SHP77 treated with DMSO at 0.1 percent for 48 hours (cell line): ENCODE results near the gene CPLX1.
"Not testable (repeated sequence)": the region's sequence is repeated elsewhere in the genome, so short reads cannot be mapped to it uniquely, and the experiment has no call there.

ENCODE experiments used
- DNase-seq: peaks from one replicate; lab custom pipeline; 2025; lab: John Stamatoyannopoulos, UW

The CPLX1 gene

DNA sequence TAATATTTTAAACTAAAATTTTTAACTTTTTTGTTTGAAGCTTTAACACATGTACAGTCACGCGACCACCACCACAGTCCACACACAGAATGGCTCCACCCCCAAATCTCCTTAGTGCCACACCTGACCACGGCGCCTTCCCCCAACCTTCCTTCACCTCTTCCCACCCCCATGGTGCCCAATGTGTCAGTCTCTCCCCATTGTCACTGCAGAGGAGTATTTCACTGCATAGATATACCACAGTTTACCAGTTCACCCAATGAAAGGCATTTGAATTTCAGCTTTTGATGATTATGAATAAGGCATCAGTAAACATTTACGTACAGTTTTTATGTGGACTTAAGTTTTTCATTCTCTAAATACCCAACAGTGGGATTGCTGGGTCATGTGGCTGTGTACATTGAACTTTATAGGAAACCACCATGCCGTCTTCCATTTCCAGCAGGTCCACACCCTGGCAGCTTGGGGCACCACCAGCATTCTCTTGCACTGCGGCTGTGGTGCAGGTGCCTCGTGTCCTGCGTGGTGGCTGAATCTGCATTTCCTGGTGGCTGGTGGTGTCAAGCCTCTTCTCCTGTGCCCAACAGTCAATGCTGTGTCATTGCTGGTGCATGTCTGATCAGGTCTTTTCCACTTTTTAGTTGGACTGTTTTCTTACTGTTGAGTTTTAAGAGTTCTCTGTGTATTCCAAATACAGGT is 49.0 kb downstream of the CPLX1 start:
- DNase-seq = no peak

DNA sequence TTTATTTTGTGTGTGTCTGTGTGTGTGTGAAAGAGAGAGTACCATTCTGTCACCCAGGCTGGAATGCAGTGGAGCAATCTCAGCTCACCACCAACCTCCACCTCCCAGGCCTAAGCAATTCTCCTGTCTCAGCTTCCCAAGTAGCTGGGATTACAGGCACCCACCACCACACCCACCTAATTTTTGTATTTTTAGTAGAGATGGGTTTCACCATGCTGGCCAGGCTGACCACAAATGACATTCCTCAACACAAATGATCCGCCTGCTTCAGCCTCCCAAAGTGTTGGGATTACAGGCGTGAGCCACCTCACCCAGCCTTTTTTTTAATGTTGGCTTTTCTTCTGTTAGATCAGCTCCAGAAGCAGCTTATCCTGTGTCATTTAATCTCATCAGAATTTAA is 50.4 kb downstream of the CPLX1 start:
- not testable (repeated sequence) for DNase-seq

GRCh38 chr4:774419-775092 is 51.4 kb downstream of the CPLX1 start:
- not testable (repeated sequence) for DNase-seq

DNA sequence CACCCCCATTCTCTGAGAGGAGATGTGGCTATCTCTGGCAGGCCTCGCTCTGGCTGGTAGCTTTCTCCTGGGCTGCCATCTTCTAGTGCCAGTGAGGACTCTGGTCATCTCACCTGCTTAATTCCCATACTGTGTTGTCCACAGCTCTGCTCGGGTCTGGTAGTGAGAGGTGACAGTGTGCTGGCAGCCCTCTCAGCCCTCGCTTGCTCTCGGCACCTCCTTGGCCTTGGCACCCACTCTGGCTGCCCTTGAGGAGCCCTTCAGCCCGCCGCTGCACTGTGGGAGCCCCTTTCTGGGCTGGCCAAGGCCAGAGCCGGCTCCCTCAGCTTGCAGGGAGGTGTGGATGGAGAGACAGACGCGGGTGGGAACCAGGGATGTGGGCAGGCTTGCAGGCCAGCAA is 52.7 kb downstream of the CPLX1 start:
- no peak for DNase-seq

DNA sequence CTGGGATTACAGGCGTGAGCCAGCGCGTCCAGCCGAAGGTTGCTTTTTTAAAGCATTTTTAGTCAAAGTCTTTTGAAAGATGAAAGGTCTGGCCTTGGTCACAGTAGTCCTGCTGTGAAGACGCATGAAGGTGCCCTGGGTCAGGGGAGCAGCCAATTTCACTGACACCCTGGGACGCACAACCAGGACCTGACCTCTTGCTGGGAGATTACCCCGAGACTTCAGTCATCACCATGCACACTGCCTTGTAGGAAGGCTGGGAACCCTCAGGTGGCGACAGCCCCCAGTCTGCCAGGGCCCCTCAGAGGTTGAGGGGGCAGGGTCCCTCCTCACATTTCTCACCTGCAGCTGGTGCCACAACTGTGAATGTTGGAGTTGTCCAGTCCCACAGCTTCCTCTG is 53.2 kb downstream of the CPLX1 start:
- DNase-seq = no peak

DNA sequence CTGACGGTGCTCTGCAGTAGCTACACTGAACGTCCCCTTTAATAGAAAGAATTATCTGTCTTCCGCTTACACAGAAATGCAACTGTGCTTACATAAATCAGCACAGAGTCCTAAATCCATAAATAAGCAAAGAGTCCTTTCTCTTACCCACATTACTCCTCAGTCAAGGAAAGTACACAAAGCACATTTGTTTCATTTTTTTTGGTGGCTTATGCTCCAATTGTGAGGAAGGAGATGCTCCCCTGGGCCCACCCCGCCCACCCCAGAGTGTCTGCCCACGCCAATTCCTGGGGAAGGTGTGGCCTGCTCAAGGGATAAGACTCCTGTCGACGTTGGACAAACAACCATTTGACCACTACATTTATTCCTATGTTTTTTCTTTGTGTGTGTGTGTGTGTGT is 53.8 kb downstream of the CPLX1 start:
- no peak for DNase-seq

DNA sequence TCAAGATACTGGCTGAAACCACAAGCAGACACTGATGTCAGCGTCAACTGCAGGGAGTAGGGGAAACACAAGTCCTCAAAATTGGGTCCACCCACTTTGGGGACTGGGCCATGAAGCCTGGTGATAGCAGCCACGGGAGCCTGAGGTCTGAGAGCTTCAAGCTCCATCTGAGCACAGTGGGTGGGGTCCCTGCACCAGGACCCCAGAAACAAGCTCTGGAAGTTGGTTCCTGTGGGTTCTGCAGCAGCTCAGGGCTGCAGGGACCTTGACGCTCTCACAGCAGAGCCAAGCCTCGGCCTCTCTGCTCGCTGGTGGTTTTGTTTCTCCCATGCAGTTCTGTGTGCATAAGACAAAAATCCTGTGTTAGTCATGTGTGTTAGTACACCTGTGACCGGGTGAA is 54.5 kb downstream of the CPLX1 start:
- no peak for DNase-seq

- no peak for DNase-seq
Observed at GRCh38 chr4:770022-770421, 55.9 kb downstream of the CPLX1 start.

- DNase-seq = no peak
Observed at GRCh38 chr4:769511-769910, 56.4 kb downstream of the CPLX1 start.

- DNase-seq = no peak
Observed at GRCh38 chr4:768995-769394, 56.9 kb downstream of the CPLX1 start.

GRCh38 chr4:768076-768475 is 57.9 kb downstream of the CPLX1 start:
- no peak for DNase-seq

GRCh38 chr4:766559-767283 is 59.2 kb downstream of the CPLX1 start:
- no peak for DNase-seq

DNA sequence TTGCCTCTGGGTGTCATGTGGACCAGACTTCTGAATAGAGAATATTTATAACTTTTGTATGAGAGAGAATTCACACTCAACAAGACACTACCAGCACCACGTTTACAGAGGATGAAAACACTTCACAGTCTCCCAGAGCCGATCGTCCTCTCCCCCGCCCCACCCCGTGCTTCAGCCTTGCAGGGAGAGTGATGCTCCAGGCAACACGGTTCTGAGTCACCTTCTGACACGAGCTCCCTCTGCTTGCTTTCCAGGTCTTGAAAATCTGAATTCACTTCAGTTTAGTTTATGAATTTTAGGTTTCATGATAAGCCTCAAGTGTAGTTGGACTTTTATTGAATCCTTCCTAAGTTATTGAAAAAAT is 59.8 kb downstream of the CPLX1 start:
- DNase-seq = no peak

GRCh38 chr4:764405-765169 is 61.3 kb downstream of the CPLX1 start:
- no peak for DNase-seq

DNA sequence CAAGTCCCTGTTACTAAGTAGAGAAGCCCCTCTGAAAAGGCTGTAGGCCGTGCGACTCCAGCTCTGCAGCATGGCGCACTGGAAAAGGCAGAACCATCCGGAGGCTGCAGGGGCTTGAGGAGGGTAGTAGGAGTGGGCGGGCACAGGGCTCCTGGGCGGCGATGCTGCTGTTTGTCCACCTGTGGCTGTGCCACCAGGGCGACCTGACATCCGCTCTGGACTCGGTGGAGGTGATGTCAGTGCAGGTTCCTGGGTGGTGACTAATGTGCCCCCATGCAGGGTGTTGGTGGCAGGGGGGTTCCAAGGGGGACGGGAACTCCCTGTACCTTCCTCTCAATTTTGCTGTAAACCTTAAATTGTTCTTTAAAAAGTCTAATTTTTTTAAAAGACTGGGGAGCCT is 62.0 kb downstream of the CPLX1 start:
- no peak for DNase-seq

DNA sequence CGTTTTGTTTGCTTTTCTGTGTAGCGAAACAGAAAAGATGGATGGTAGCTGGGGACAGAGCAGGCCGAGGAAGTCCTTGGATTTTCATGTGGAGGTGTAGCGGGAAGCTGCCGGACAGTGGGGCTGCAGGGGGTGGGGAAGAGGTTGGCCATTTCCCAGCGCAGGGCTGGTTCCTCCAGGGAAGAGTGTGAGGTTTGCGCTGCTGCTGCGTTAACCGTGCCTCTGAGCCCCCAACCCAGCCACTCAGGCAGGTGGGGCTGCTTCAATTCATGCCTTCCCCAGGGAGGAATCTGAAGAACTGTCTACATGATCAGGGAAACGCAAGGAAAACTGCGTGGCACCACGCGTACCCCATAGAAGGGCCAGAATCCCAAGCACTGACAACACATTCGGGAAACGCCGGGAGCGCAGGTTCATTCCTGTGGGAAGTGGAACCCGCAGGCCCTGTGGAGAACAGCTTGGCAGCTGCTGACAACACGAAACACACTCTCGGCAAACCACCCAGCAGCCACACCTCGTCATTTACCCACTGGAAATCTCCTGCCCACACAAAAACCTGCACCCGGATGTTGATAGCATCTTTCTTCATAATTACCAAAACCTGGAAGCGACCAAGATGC is 62.6 kb downstream of the CPLX1 start:
- no peak for DNase-seq

GRCh38 chr4:762211-763190 is 63.4 kb downstream of the CPLX1 start:
- DNase-seq = no peak

- DNase-seq = no peak
Observed at GRCh38 chr4:761739-762138, 64.2 kb downstream of the CPLX1 start.

GRCh38 chr4:761086-761485 is 64.8 kb downstream of the CPLX1 start:
- DNase-seq = no peak

DNA sequence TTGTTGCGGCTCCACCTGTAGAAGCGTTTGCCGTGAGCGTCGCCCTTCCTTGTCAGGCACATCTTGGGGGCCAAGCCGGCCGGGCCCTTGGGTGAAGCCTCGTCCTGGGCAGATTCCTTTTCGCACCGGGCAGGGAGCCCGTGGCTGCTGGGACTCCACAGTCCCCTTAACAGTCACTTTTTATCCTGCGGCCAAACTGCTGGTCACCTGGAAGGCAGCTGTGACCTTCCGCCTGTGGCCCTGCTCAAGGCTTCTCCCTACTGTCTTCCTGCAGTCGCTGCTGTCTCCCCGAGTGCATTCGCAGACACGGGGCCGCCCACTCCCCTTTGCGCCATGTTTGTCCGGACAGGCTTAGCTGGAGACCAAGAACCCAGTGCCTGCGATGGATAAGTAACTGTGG is 65.3 kb downstream of the CPLX1 start:
- DNase-seq = no peak

DNA sequence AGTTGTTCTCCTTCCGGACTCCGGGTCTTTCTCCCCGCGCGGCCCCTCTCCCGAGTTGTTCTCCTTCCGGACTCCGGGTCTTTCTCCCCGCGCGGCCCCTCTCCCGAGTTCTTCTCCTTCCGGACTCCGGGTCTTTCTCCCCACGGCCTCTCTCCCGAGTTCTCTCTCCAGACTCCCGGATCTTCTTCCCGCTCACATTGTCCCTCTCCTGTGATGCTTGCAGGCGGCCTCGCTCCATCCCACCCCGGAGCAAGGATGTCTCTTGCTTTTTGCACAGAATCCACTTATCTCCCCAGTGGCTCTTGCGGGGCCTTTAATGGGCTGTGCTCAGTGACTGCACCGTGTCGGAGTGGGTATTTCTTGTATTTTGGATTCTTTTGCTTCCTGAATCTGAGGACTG is 66.1 kb downstream of the CPLX1 start:
- DNase-seq = not testable (repeated sequence)
